ENCODE results near the gene RAB14. TPM values are rescaled to one million over a fixed set of nuclear protein-coding genes. Genes with fewer than 3 reads are reported as not detected.

RAB14 gene
- total RNA-seq, 1 donor from 2014 or later: 51.3 TPM

- no peak for DNase-seq
- peak; percentile 14 for TF ChIP-seq CTCF (IDR thresholded peaks at IDR 0.05; ENCODE audit: borderline replicate concordance)
- Histone ChIP-seq H3K4me1 (peaks cover 96% of the 10 kb centered on the region), H3K9me3 (replicated peaks) (no peaks in the 10 kb centered on the region), H3K4me3 (peak overlapping the region; percentile 1), H3K27me3 (ENCODE audit: low read depth) (no peaks in the 10 kb centered on the region), H3K27ac (replicated peaks) (no peak overlapping the region), H3K36me3 (no peaks in the 10 kb centered on the region)
- intact Hi-C loops (cut with micrococcal nuclease): no loop called here
Observed at GRCh38 chr9:121197132-121197531, 4.5 kb downstream of the RAB14 start.

GRCh38 chr9:121196389-121196788, 5.3 kb downstream of the RAB14 start:
- H3K4me1 ChIP-seq: peaks cover 99% of the 10 kb centered on the region

GRCh38 chr9:121194730-121195129, 6.9 kb downstream of the RAB14 start:
- Histone ChIP-seq H3K27me3 (ENCODE audit: low read depth) (no peaks in the 10 kb centered on the region), H3K4me1 (peaks cover 99% of the 10 kb centered on the region), H3K9me3 (replicated peaks) (no peaks in the 10 kb centered on the region), H3K36me3 (no peaks in the 10 kb centered on the region), H3K27ac (replicated peaks) (no peak overlapping the region), H3K4me3 (no peak overlapping the region)
- DNase-seq: no peak
- TF ChIP-seq CTCF (IDR thresholded peaks at IDR 0.05; ENCODE audit: borderline replicate concordance): no peak
- intact Hi-C loops (cut with micrococcal nuclease): no loop called here

More at GRCh38 chr9:121196389-121196788, 5.3 kb downstream of the RAB14 start:
- no peak overlapping the region for H3K4me3 ChIP-seq
- intact Hi-C loops (cut with micrococcal nuclease): no loop called here
- H3K36me3 ChIP-seq: no peaks in the 10 kb centered on the region
- DNase-seq: no peak
- no peaks in the 10 kb centered on the region for H3K9me3 ChIP-seq (replicated peaks)
- H3K27me3 ChIP-seq (ENCODE audit: low read depth): no peaks in the 10 kb centered on the region
- H3K27ac ChIP-seq (replicated peaks): no peak overlapping the region
- TF ChIP-seq CTCF (IDR thresholded peaks at IDR 0.05; ENCODE audit: borderline replicate concordance): no peak

GRCh38 chr9:121192959-121193640, 8.6 kb downstream of the RAB14 start:
- no peak for TF ChIP-seq CTCF (IDR thresholded peaks at IDR 0.05; ENCODE audit: borderline replicate concordance)
- Histone ChIP-seq H3K9me3 (replicated peaks) (no peaks in the 10 kb centered on the region), H3K27me3 (ENCODE audit: low read depth) (no peaks in the 10 kb centered on the region), H3K36me3 (no peaks in the 10 kb centered on the region), H3K27ac (replicated peaks) (no peak overlapping the region), H3K4me3 (no peak overlapping the region), H3K4me1 (peaks cover 99% of the 10 kb centered on the region)
- DNase-seq: no peak
- intact Hi-C loops (cut with micrococcal nuclease): no loop called here

- no peak for TF ChIP-seq CTCF (IDR thresholded peaks at IDR 0.05; ENCODE audit: borderline replicate concordance)
Observed at GRCh38 chr9:121192518-121192917, 9.2 kb downstream of the RAB14 start.

More at GRCh38 chr9:121192518-121192917, 9.2 kb downstream of the RAB14 start:
- no peak for DNase-seq
- intact Hi-C loops (cut with micrococcal nuclease): no loop called here
- peaks cover 99% of the 10 kb centered on the region for H3K4me1 ChIP-seq
- H3K27ac ChIP-seq (replicated peaks): no peak overlapping the region
- no peaks in the 10 kb centered on the region for H3K27me3 ChIP-seq (ENCODE audit: low read depth)
- no peaks in the 10 kb centered on the region for H3K36me3 ChIP-seq
- H3K9me3 ChIP-seq (replicated peaks): no peaks in the 10 kb centered on the region
- H3K4me3 ChIP-seq: no peak overlapping the region

Data from left ventricle myocardium inferior (tissue), 1 donor.